ENCODE measurements around the gene RMND5B.

DNA sequence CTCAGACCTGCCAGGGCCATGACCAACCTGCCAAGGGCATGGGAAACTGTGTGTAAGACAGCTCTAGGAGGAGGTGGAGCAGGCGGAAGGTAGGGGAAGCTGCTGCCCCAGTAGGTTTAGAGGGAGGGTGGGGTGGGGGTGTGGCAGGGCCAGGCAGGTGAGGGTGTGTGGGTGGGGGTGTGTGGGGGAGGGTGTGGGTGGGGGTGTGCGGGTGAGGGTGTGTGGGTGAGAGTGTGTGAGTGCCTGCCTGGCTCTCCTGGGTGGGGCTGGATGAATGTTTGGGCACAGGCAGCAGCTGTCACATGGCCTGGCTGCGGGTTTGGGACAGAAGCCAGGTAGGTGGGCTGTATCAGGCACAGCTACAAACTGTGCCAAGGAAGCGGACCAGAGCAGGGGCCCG is 26.3 kb upstream of the RMND5B start:
- TF ChIP-seq, protein P1, sequence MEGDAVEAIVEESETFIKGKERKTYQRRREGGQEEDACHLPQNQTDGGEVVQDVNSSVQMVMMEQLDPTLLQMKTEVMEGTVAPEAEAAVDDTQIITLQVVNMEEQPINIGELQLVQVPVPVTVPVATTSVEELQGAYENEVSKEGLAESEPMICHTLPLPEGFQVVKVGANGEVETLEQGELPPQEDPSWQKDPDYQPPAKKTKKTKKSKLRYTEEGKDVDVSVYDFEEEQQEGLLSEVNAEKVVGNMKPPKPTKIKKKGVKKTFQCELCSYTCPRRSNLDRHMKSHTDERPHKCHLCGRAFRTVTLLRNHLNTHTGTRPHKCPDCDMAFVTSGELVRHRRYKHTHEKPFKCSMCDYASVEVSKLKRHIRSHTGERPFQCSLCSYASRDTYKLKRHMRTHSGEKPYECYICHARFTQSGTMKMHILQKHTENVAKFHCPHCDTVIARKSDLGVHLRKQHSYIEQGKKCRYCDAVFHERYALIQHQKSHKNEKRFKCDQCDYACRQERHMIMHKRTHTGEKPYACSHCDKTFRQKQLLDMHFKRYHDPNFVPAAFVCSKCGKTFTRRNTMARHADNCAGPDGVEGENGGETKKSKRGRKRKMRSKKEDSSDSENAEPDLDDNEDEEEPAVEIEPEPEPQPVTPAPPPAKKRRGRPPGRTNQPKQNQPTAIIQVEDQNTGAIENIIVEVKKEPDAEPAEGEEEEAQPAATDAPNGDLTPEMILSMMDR (IDR thresholded peaks at IDR 0.05), result no peak
- TF ChIP-seq EZH2 (IDR thresholded peaks at IDR 0.05; ENCODE audit: borderline replicate concordance, insufficient read depth, low read depth, low read length, poor library complexity, severe bottlenecking), result no peak
